Endothelial cell of umbilical vein (primary cell): ENCODE data around the gene MICAL3. TPM values are rescaled to one million over a fixed set of nuclear protein-coding genes. Genes with fewer than 3 reads are reported as not detected.

Experiments used
- BruUV-seq: library from RNA; stranded (reverse); fragments of 400-500 nt; replicated peaks from 2 replicates; lab custom pipeline; 2021; lab: Mats Ljungman, UMichigan
- CTCF ChIA-PET: fragments of 300-600, 350-600 bp; sonication (Branson Sonifier 250); formaldehyde crosslinking; loops from one replicate; lab custom pipeline; 2021; ENCODE audit warnings: antibody characterized with exemption, inconsistent platforms; lab: Charles Lee
- POLR2A ChIA-PET: fragments of 300-600, 350-600 bp; sonication (Branson Sonifier 250); formaldehyde crosslinking; loops from one replicate; lab custom pipeline; 2021; ENCODE audit warnings: antibody characterized with exemption, inconsistent platforms; lab: Charles Lee
- DNase-seq: peaks from one replicate; pipeline ENCODE4 v3.0.0-alpha.2; 2011; ENCODE audit warnings: low read depth, low spot score
- FAIRE-seq: peaks from 2 replicates; lab custom pipeline; 2011; peaks lifted over from hg19 to GRCh38; lab: Jason Lieb, UNC
- H2AFZ ChIP-seq: 2 replicates; pipeline ENCODE4 v1.6.0; 2012; ENCODE audit warnings: low read depth, low read length, control low read depth, inconsistent platforms
- H3K27ac ChIP-seq: 2 replicates; pipeline ENCODE4 v1.5.1; 2011; ENCODE audit warnings: low read depth, mild to moderate bottlenecking, control low read depth, low read length, moderate library complexity; ENCODE audit not compliant: insufficient read depth
- H3K27me3 ChIP-seq, 2 experiments: 2 replicates each; pipeline versions ENCODE4 v1.6.0 to v1.6.1; 2011; ENCODE audit warnings: low read length in 2 of 2, mixed read lengths in 1 of 2; ENCODE audit not compliant: control insufficient read depth in 2 of 2, insufficient read depth in 2 of 2
- H3K36me3 ChIP-seq, 2 experiments: 2 replicates in 1 of 2; 3 replicates in 1 of 2; pipeline ENCODE4 v1.5.1; 2011; ENCODE audit warnings: low read length in 2 of 2, mild to moderate bottlenecking in 1 of 2, moderate library complexity in 1 of 2; ENCODE audit not compliant: control insufficient read depth in 2 of 2, insufficient read depth in 2 of 2; ENCODE audit errors: extremely low read depth in 1 of 2
- H3K4me1 ChIP-seq: 3 replicates; pipeline ENCODE4 v1.5.1; 2011; ENCODE audit warnings: mild to moderate bottlenecking, low read length; ENCODE audit not compliant: control insufficient read depth, insufficient read depth; ENCODE audit errors: extremely low read depth
- H3K4me2 ChIP-seq: 2 replicates; pipeline ENCODE4 v1.6.1; 2011; ENCODE audit warnings: low read length, control low read depth, mixed read lengths; ENCODE audit not compliant: insufficient read depth
- H3K4me3 ChIP-seq, 3 experiments: fragments of 200-600 bp in 1 of 3; sonication (generic), shearing (Covaris generic) in 1 of 3; replicated peaks in 1 of 3; 2 replicates each; pipeline ENCODE4 v1.5.1; 2011 to 2016; ENCODE audit warnings: control low read depth in 3 of 3, low read length in 3 of 3, mild to moderate bottlenecking in 2 of 3, inconsistent platforms in 1 of 3, low read depth in 1 of 3, moderate library complexity in 1 of 3; ENCODE audit not compliant: insufficient read depth in 1 of 3
- H3K79me2 ChIP-seq: 2 replicates; pipeline ENCODE4 v1.6.0; 2012; ENCODE audit warnings: low read length, inconsistent platforms; ENCODE audit not compliant: control insufficient read depth, insufficient read depth
- H3K9ac ChIP-seq: replicated peaks from 2 replicates; pipeline ENCODE3; 2011; ENCODE audit warnings: low read length, control low read depth; ENCODE audit not compliant: insufficient read depth; ENCODE audit errors: extremely low read depth
- H3K9me1 ChIP-seq: replicated peaks from 3 replicates; pipeline ENCODE4 v1.6.0; 2011; ENCODE audit warnings: mild to moderate bottlenecking, low read length; ENCODE audit not compliant: control insufficient read depth, insufficient read depth; ENCODE audit errors: extremely low read depth
- H3K9me3 ChIP-seq: replicated peaks from 2 replicates; pipeline ENCODE4 v1.5.1; 2012; ENCODE audit warnings: low read length, inconsistent platforms; ENCODE audit not compliant: control insufficient read depth, insufficient read depth
- H4K20me1 ChIP-seq: replicated peaks from 2 replicates; pipeline ENCODE3; 2011; ENCODE audit warnings: mild to moderate bottlenecking, low read length; ENCODE audit not compliant: control insufficient read depth, insufficient read depth; ENCODE audit errors: extremely low read depth
- CTCF ChIP-seq, 2 donors: IDR thresholded peaks; 1 replicate in 1 of 2; 2 replicates in 1 of 2; pipeline ENCODE4 v1.5.1; 2011; ENCODE audit warnings: low read length in 2 of 2, mild to moderate bottlenecking in 2 of 2, moderate library complexity in 2 of 2, control low read depth in 1 of 2, inconsistent platforms in 1 of 2, low read depth in 1 of 2; ENCODE audit not compliant: insufficient read depth in 1 of 2; ENCODE audit errors: extremely low read depth in 1 of 2
- EZH2 ChIP-seq: IDR thresholded peaks from 2 replicates; pipeline ENCODE4 v1.6.1; 2012; ENCODE audit warnings: borderline replicate concordance, low read depth, mild to moderate bottlenecking, moderate library complexity, low read length, inconsistent platforms; ENCODE audit not compliant: severe bottlenecking
- FOS ChIP-seq: IDR thresholded peaks from 2 replicates; pipeline ENCODE4 v1.6.1; 2011; ENCODE audit warnings: mild to moderate bottlenecking, low read length, moderate library complexity, borderline replicate concordance; ENCODE audit not compliant: insufficient read depth
- GATA2 ChIP-seq: IDR thresholded peaks from 2 replicates; pipeline ENCODE4 v1.7.0; 2011; ENCODE audit warnings: low read depth, mild to moderate bottlenecking, moderate library complexity, mixed read lengths, low read length; ENCODE audit not compliant: insufficient read length, insufficient read depth
- JUN ChIP-seq: IDR thresholded peaks from 2 replicates; pipeline ENCODE4 v1.6.1; 2011; ENCODE audit warnings: borderline replicate concordance, low read depth; ENCODE audit not compliant: insufficient read length, insufficient read depth
- MAX ChIP-seq: IDR thresholded peaks from 2 replicates; pipeline ENCODE4 v1.6.1; 2011; ENCODE audit not compliant: insufficient read depth, insufficient read length
- MYC ChIP-seq: IDR thresholded peaks from one replicate; pipeline ENCODE4 v1.6.1; 2011; ENCODE audit warnings: mild to moderate bottlenecking, low read depth, low read length
- POLR2A ChIP-seq: IDR thresholded peaks from 2 replicates; pipeline ENCODE4 v1.6.1; 2012; ENCODE audit warnings: low read depth, mild to moderate bottlenecking, control low read depth, low read length
- POLR2AphosphoS5 ChIP-seq: IDR thresholded peaks from 2 replicates; pipeline ENCODE4 v1.6.1; 2012; ENCODE audit warnings: low read depth, mild to moderate bottlenecking, control low read depth, low read length, moderate library complexity; ENCODE audit not compliant: insufficient read depth
- dilution Hi-C: fragments of 300-500 bp; cut with MboI; formaldehyde crosslinking; loops from one replicate; pipeline ENCODE4 v1.15.0; 2019; ENCODE audit warnings: low sequenced_read_pairs; ENCODE audit not compliant: extremely low pct_ligation_motif_present
- intact Hi-C: fragments of 100-400 bp; cut with micrococcal nuclease; formaldehyde crosslinking; loops from one replicate; pipeline ENCODE4 v1.10.0; 2022
- polyA plus RNA-seq, 4 experiments: library from polyadenylated mRNA; depleted of rRNA in 3 of 4; stranded (reverse) in 3 of 4; unstranded in 1 of 4; fragments of >200 nt; gene quantifications; 2 replicates each; pipeline versions ENCODE4 v1.2.1 to v1.2.3, GENCODE V29; 2011 to 2012; ENCODE audit warnings: missing spikeins in 1 of 4
- total RNA-seq: library from RNA; stranded (reverse); gene quantifications from 2 replicates; pipeline ENCODE4 v1.2.3, GENCODE V29; 2021

Gene MICAL3
- total and polyA plus RNA-seq, 2 donors (not counting 3 experiments of a cell fraction or from before 2014, with no cell fraction given): 14.5 to 63.7 TPM

- no peak overlapping the region for H3K9ac ChIP-seq
- dilution Hi-C loops (no loop called here), intact Hi-C loops (no loop called here)
- no peaks in the 10 kb centered on the region for H3K79me2 ChIP-seq
- H3K4me3 ChIP-seq: no peak overlapping the region
- H3K27ac ChIP-seq: no peak overlapping the region
- H4K20me1 ChIP-seq: no peaks in the 10 kb centered on the region
- H3K9me1 ChIP-seq: no peaks in the 10 kb centered on the region
- H3K4me1 ChIP-seq: no peaks in the 10 kb centered on the region
- POLR2A ChIA-PET: no interaction called here
- H3K36me3 ChIP-seq: peaks cover 7 to 24% of the 10 kb centered on the region in 2 experiments
- H2AFZ ChIP-seq: no peak overlapping the region
- no TSS peak for BruUV-seq
- DNase-seq (no peak), FAIRE-seq (no peak)
- no peak overlapping the region for H3K4me2 ChIP-seq
- H3K9me3 ChIP-seq: no peaks in the 10 kb centered on the region
- no peaks in the 10 kb centered on the region for H3K27me3 ChIP-seq
- CTCF ChIA-PET: interaction anchor here (1.0 to 1.7 kb wide), 3 partner anchors 11 to 270 kb away, joined by 3 to 7 read pairs (median 5); no protein-coding TSS in a partner anchor
- TF ChIP-seq CTCF (IDR thresholded peaks at IDR 0.05; ENCODE audit: extremely low read depth in 1 of 2, insufficient read depth in 1 of 2, low read depth in 1 of 2, low read length in 2 of 2) (no peak), POLR2A (no peak), POLR2AphosphoS5 (no peak), FOS (no peak), MYC (no peak), JUN (no peak), MAX (no peak), EZH2 (no peak), GATA2 (no peak)
Observed at GRCh38 chr22:17806437-17806836, 217.9 kb downstream of the MICAL3 start.
